HG03469 (cell line): ENCODE data around the gene APOD.

Source experiments
- ATAC-seq: cut with Tn5 transposase; IDR thresholded peaks from one replicate; pipeline ENCODE4 v1.9.1; 2021; ENCODE audit warnings: mild to moderate bottlenecking, moderate library complexity, moderate number of reproducible peaks; ENCODE audit not compliant: unreplicated experiment

APOD gene

DNA sequence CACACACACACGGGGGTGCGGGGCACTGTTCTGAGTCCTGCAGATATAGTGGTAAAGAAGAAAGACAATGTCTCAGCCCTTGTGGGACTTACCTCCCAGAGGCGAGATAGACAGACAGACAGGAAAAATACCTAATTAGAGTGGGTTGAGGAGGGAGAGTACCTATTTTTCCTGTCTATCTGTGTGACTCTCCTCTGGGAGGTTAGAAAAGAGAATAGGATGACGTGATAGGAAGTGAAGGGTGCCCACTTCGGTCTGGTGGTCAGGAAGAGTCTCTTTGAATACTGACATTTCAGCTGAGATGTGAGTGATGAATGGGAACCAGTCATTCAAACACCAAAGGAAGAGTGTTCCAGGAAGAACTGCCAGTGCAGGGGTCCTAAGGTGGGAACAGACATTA lies 4.1 kb upstream of the APOD start:
- no peak for ATAC-seq

DNA sequence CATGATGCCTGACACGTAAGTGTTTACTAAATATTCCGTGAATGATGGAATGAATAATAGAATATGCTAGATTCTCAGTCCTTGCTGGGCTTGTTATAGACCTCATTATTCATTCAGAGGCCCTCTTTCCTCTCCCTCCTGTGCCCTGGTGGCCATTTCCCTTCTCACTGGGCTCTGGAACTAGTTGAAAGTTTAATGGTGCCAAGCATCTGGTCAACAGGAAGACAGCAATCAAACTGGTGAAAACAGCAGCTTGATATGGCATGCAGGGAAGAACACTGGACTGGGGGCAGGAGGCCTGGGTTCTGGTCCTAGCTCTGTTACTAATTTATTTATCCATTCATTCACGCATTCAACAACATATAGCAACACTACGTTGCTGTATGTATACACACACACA lies 3.7 kb upstream of the APOD start:
- no peak for ATAC-seq

DNA sequence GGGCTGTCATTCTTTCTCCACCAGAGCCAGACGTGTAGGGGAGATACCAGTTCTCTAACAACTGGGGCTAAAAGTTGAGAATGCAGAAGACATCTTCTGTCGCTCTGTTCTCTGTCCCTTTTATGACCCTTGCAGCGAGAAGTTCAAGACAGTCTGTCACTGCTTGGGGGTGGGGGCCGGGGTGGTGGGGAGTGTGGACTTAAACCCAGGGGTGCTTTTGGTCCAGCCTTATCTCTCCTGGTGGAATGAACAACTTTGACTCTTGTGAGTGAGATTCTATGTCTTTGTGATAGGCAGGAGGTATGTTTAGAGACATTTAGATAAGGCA lies 767 bp upstream of the APOD start:
- ATAC-seq: no peak

DNA sequence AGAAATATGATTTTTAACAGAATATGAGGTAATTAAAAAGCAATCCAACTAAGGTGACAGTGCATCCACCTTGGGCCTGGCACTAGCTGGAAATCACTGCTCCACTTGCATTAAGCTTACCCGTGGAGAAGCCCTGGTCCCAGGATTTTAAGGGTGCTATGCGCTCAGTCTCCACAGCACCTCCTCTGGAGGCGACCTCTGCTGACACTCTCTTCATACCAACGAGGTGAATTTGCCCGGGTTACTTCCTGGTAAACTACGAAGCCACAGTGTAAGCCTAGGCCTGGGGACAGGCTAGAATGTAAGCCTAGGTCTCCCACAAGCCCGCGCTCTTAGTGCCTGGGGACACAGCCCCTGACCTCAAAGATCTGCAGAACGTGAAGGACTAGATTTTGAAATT lies 793 bp downstream of the APOD start:
- no peak for ATAC-seq

DNA sequence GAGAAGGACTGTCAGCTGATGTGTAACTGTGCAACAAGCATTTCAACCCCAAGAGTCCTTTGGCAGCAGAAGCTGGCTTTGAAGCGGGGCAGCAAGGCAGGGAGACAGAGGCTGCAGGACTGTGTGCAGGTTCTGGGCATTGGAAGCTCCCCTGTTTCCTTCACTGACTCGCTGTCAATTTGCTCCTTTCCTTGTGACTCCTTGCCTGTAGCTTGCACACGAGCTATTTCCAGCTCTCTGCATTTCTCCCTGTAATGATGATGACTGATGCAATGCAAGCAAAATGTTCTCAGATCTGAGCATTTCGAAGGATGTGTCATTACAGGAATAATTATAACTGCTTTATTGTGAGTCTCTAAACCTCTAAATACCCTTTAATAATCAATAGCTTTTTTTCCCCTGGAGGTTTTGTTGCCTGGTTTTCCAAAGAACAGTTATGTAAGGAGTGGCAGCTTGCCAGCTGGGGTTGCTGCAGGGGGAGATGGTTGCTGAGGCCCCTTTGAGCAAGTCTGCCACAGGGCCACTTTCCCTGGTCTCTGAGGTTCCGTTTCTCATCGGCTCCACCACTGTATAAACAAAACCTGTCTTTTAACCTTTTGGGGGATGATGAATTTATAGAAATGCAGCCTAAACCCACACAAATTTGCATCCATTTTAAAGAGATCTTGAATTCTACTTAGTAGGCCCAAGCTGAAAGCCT lies 2.8 kb downstream of the APOD start:
- ATAC-seq: no peak

DNA sequence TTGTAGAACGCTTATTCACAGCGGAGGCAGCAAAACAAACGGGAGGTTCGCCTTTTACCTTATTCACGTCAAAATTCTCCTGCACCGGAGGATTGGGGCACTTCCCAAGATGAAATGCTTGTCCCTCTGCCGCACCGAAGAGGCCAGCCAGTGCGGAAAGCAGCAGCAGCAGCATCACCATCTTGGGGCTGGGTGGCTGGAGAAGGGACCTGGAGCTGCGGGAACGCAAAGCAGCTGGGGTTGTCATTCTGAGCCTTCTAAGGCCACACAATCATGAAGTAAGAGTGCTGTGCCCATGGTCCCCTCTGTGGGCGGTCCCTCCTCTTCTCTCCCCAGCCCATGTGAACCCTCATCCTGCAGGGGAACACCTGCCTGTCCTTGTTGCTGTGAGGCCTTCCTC lies 4.5 kb downstream of the APOD start:
- no peak for ATAC-seq

DNA sequence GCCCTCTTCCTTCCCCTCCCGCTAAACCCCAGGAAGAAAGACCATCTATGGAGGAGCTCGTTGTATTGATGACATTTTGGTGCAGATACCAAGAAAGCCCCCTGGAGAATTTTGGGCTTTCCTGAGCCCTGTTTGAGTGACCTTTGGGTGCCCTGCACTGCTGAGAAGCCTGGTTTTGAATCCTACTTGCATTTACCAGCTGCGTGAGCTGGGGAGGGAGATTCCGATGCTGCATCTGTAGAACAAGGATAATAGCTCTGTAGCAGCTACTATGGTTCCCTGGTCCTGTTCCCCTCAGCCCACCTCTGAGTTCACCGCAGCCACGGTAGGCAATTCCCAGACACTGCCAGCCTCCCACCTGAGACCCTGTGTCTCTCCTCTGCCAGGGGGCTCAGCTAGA lies 5.2 kb downstream of the APOD start:
- ATAC-seq: no peak

DNA sequence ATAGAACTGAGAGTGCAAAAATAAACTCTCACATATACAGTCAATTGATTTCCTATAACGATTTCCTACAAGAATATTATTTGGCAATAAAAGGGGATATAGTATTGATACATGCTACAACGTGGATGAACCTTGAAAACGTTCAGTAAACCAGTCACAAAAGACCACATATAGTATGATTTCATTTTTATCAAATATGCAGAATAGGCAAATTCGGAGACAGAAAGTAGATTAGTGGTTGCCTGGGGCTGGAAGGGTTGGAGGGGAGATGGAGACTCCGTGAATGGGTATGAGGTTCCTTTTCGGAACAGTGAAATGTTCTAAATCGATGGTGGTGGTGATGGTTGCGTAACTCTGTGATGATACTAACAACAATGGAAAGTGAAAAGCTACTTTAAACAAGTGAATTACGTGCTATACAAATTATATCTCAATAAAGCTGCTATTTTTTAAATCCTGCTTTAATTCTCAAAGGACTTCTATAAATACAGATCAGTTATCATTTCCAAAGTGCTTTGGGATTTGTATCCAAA lies 6.0 kb downstream of the APOD start:
- no peak for ATAC-seq

DNA sequence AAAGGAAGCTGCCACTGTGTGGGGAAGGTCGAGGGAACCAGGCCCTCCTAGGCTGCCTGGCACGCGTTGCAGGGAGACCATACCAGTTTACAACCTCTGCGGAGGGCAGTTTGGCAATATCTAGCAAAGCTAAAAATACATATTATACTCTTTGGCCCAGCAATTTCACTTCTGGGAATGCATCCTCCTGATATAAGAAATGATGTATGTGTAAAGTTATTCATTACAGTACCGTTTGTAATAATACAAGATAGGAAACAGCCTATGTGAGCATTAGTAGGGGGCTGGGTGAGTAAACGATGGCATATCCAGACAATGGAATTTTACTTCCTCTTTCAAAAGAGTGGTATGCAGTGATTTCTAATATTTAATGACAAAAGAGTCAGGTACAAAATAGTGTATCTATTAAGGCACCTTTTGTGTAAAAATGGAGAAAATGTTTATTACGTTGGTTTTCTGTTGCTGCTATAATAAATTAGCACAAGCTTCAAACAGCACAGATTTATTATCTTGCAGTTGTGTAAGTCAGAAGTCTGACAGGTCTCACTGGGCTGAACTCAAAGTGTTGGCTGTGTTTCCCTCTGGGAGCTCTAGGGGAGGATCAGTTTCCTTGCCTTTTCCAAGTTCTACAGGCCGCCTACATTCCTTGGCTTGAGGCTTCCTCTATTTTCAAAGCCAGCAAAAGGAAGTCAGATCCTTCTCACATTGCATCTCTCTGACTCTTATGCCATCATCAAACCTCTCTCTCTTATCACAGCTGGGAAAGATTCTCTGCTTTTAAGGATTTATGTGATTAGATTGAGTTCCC lies 9.0 kb downstream of the APOD start:
- ATAC-seq: no peak

DNA sequence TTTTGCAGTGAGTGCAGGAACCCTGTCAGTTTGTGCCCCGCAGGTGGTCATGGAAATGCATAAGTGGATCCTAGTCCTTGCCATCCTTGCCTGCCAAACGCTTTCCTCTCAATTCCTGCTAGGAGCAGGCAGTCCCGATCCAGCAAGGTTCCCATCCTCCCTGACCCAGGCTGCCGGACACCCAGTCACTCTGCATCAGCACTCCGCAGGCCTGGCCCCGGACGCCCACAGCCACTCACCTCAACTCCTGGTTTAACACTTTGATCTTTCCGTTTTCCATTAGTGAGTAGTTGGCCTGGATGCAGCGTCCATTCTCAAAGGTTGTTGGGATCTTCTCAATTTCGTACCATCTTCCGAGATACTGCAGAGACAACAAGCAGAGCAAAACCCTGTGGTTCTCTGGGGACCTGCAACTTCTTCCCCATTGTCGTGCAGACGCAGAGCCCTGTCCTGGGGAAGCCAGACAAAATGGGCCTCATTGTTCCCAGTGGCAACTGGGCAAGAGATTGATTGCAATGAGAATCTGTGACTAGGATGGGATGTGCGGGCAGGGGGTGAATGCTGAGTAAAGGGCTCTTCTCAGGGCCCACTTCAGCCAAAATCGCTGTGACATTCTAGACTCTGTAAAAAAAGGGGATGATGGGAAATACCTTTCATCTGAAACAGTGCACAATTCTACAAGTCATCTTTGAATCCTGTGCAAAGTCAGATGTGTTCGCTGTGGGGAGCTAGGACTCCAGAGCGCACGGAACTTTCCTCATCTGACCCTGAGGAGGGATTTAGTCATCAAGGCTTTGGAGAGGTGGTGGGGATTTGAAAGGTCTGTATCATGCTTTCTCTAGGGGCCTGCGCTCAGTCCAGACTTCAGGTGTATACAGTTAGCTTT lies 9.9 kb downstream of the APOD start:
- no peak for ATAC-seq

DNA sequence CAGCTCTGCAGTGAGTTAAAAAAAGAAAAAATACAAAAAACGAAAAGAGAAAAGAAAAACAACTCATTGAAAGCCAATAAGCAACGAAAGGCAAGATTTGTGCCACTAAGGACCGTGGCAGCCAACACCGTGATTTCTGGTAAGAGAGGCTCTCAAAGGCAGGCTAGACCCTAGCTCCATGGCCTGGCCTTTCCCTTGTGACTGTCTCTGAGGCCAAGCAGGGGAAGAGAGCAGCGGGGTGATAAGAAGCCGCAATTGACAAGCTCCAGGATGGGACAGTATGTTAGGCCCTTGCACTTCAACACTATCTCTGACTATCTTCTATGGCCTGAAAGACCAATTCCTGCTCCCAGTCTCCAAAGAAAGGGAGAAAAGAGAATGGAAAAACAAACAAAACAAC lies 12.4 kb downstream of the APOD start:
- no peak for ATAC-seq

DNA sequence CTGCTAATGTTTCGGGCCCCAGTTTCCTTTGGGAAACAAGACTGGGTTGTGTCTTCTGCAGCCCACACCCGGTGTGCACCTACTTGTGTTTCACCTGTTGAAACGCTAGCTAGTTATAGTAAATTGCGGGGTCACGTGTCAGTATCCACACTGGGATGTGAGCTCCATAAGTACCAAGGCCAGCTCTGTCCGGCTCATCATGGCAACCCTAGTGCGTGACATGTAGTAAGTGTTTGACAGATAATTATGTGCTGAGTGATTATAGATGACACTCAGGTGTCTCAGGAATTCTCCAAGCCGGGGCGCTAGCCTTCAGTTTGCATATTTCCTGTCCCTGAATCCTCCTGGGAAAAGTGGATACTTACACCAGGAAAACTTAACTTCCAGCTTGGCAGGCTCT lies 12.8 kb downstream of the APOD start:
- ATAC-seq: no peak

DNA sequence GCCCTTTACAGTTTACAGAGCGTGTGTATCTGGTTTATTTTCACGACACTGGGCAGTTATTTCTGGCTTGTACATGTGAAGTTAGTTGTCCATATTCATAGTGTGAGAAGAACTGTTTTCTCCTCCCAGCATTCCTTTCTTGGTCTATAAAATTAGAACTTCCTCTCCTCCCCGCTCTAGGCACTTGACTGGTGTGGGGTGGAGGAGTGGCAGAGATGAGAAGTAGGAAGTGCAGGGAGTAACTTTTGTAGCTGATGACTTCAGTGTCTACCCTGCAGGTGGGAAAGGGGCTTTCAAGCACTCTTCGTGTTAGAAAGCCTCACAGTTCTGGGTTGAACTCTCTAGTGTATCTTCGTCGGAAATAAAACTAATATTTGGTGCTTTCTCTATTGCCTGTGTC lies 13.4 kb downstream of the APOD start:
- no peak for ATAC-seq

DNA sequence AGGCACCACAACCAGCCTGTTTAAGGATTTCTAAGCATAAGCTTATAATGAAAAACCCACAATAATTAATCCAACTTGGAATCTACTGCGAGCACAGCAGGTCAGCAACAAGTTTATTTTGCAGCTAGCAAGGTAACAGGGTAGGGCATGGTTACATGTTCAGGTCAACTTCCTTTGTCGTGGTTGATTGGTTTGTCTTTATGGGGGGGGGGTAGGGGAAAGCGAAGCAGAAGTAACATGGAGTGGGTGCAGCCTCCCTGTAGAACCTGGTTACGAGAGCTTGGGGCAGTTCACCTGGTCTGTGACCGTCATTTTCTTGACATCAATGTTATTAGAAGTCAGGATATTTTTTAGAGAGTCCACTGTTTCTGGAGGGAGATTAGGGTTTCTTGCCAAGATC lies 15.1 kb downstream of the APOD start:
- ATAC-seq: no peak

DNA sequence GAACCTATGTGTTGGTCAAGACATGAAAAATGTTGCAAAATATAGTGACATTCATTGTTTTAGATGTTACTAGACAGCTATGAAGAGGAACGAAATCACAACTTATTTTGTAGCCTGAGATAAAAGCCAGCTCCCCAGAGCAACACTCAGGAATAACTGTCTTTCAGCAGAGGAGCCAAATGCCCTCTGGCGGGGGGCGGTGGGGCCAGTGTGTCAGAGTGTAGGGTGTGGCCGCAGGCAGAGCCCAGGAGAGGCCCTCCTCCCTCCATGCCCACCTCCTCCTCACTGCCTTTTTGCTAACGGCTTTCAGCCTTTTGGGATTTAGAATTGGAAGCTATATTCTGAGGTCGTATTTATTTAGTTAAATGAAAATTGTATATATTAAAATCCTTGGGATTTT lies 16.9 kb downstream of the APOD start:
- ATAC-seq: no peak

DNA sequence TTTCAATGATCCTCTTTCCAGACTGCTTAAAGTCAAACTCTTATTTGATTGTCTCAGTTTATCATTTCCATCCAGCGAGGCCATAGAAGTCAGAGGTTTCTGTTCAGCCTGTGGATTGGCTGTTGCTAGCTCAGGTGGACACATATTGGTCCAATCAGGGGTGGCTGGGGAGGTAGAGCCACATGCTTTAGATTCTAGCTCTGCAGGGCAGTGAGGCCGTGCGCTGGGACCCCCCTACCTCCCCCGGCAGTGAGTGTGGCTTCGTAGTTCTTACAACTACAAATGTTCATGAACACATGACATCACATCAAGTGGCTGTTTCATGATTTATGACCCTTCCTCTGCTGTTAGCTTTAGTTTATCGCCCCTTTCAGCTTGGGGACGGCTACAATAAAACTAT lies 18.0 kb downstream of the APOD start:
- no peak for ATAC-seq

DNA sequence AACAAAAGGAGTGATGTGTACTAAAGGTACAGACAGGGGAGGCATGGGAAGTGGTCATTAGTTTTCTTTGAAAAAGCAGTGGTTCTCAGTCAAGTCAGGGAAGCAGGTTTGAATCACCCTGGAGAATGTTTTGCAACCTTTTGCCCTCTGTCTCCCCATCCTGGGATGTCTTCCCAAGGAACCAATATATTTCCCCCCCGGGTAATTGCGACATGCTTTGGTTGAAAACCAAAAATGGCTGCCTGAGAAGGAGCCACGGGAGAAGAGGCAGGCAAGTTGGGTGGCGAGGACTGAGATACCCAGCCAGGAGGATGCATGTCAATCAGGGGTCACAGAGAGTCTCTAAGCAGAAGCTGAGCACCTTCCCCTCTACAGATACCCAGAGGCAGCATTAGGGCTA lies 20.4 kb downstream of the APOD start:
- ATAC-seq: no peak

DNA sequence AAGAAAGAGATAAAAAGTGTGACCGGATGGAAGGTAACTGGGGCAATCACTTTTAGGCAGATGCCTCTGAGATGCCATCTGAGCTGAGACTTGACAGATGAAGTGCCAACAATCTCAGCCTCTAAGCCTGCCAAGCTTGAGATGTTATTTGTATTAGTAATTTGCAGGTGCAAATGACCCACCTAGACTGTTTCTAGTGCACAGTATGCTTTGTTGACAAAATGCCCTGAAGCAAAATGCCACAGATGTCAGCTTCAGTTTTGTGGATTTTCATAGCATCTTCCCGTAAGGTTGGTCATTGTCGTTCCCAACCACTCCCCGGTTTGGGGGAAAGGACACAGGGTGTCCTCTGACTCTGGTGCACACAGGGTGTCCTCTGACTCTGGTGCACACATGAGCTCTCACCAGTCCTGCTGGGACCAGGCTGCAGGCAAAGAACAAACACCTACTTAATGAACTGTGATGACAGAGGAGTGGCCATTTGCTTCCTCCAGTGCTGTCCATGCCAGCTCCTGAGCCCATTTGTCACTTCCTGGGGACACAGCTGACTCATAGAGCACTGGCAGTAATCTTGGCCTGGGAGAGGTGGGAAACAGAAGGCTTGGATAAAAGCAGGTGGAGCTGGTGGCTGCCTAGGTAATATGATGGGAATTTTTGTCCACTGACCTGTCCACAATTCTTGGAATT lies 23.9 kb downstream of the APOD start:
- ATAC-seq: no peak

DNA sequence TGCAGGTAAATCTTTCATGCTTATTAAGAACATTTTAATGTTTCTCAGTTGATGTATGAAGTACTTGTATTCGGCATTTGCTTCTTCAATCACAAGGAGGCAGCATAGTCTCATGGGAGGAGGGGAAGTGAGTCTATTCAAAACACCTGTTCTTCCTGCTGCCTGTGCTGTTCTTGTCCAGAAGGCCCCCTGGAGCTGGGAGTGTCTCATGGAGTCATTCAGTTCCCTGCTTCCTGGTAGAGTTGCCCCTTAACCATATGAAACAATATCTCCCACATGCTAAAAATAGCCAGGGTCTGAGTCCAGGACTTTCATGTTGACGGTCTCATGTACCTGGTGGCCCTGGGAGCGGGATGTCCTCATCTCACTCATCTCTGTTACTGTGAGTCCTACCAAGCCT lies 25.1 kb downstream of the APOD start:
- ATAC-seq: no peak

DNA sequence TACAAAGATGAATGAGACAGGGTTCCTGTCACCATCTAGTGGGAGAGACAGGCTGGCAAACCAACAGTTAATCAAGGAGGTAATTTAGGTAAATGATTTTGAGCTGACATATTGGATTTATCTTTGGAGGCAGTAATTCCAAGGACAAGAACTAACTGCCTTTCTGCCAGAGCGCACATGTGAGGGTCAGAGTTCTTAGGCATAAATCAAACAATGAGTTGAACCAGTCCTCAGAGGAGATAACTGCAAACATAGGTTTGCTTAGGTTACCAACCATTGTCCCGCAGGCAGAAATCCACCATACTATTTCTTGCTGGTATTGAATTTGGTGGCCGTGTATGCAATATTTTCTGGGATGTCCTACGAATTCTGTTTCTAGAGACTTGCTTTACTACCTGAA lies 26.4 kb downstream of the APOD start:
- no peak for ATAC-seq

DNA sequence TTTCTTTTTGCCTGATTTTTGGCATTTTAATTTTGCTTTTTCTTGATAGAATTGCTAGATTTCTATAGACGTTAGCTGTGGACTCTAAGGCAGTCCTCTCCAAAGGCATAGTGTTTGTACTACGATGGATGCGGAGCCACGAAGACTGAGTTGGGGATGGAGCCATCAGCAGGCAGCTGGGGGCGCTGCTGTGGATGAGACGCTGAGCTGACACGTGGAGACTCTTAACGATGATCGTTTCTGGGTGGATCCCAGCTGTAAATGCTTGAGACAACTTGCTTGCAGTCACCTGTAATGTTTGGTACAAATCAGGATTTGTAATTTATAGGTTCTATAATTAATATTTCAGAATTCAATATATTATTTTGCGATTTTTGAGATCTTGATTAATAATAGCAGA lies 27.4 kb downstream of the APOD start:
- no peak for ATAC-seq
